Hematopoietic multipotent progenitor cell treated with erythropoietin and hydrocortisone succinate and interleukin-3 and kit ligand, for 17 days (in vitro differentiated cells): ENCODE data around the gene ISG20.
A peak's percentile ranks its signal among the peaks of the same experiment; 100 is the strongest.

Source experiments
- DNase-seq: peaks from one replicate; pipeline ENCODE4 v3.0.0-alpha.2; 2015; ENCODE audit warnings: low spot score

The ISG20 gene

DNA sequence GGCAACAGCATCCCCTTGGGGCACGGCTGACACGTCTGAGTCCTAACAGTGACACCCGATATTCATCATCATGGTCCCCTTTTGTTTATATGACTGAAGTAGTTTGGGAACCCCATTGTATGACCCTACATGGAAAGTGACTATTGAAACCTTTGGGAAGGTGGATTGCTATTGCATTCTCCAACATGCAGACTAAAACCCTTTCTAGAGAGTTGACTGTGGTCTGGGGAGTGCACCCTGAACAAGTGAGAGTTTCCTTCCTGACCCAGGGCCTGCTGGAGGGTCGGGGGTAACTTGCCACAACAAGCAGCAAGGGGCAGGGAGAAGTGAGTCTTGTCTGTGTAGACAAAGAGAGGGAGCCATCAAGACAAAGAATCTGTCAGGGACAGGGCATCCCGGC is 54.4 kb downstream of the ISG20 start:
- DNase-seq: no peak

DNA sequence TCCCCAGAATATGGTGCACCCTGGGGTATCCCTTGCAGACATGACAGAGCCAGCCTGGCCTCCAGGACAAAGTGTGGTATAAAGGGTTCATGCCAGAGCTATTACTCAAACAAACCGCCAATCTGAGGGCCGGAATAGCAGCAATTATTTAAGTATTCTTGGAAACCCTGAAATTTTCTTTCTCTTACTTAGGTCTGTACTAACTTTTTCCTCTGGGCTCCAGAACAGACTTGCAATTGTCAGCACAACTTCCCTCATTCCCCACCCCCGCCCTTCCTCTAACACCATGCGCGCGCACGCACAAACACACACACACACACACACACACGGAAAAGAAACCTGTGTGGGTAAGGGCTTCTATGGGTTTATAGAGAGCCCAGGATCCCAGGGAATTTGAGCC is 56.3 kb downstream of the ISG20 start:
- no peak for DNase-seq

DNA sequence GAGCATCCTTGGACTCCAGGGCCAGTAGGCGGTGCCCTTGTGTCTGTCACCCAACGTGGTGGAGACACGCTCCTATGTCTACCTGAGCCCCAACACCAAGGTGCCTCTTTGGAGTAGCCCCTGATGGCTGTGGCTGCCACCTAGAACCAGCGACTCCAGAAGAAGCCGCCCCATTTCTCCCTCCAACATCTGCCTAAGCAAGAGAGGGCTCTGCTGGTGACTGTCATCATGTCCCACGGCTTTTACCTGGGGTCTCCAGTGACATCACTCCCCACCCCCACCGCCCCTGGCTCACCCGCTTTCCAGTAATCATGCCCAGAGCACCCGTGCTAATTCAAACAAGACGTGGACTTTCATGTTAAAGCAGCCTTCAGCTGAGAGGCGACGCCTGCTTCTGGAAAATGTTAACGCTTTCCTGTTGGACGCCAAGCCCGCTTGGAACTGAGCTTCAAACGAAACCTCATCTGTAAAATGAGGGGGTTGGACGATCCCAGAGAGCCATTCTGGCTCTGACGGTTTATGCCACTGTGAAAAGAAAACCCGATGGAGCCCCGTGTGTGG is 57.0 kb downstream of the ISG20 start:
- DNase-seq: no peak

DNA sequence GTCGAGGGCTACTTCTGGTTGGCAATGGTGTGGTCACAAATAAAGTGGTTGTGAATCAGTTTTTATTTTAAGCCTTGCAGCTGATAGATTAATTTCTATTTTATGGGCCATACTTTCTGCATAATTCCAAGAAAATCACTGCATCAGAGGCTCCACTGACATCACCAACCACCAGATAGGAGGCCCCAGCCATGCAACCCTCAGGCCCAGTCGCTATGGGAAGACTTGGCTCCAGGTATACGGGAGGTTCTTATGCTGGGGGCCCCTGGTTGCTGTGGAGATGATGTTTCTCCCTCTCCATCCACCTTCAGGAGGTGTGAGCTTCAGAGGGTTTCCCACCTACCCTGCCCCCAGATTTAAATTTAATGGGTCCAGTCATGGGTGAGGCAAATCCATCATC is 57.4 kb downstream of the ISG20 start:
- DNase-seq: no peak

DNA sequence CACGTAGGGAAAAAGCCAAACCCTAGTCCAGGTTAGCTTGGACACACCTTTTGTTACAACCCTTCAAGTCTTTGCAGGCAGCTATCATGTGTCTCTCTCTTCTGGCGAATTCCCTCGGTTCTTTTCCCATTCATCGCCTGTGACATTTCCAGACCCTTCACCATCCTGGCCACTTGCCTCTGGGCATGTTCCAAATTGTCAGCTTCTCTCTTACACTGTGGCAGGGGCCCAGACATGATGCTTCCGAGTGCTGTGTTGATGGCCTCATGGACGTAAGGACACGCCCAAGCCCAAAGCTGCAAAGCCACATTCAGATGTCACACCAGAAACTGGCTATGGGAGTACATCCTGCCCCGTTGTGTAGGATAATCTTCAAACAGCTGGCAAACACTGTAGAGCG is 58.5 kb downstream of the ISG20 start:
- no peak for DNase-seq

DNA sequence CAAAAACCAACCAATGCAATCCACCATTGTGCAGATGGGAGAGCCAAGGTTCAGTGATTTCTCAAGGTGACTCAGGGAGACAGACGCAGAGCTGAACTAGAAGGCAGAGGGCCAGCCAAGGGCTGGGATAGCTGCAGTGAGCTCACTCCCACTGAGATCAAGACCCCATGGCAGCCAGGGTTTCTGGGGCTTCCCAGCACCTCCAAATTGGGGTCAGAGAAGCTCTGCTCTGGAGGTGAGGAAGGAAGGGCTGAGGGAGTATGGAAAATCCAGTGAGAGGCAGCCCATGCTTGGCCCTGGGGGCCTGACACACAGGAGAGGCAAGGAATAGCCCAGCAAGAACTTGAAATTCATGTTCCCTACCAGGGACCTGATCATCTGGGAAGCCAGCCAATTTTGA is 61.0 kb downstream of the ISG20 start:
- no peak for DNase-seq

DNA sequence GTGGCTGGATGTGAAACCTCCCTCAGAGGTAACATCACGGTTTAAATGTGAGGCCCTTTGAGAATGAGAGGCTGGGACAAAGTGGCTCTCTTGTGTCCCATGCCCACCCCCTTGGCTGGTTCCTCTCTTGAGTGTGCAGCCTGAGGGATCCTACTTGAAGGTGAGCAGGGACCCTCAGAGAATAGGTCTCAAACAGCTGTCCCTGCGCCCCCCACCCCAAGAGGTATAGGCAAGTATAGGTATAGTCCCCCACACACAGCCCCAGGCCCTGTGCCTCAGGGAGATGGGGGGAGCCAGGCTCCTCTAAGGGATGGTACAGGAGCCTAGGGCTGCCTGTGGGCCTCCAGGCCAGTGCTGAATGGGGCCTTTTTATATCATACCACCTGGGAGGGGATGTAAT is 61.9 kb downstream of the ISG20 start:
- DNase-seq: no peak

DNA sequence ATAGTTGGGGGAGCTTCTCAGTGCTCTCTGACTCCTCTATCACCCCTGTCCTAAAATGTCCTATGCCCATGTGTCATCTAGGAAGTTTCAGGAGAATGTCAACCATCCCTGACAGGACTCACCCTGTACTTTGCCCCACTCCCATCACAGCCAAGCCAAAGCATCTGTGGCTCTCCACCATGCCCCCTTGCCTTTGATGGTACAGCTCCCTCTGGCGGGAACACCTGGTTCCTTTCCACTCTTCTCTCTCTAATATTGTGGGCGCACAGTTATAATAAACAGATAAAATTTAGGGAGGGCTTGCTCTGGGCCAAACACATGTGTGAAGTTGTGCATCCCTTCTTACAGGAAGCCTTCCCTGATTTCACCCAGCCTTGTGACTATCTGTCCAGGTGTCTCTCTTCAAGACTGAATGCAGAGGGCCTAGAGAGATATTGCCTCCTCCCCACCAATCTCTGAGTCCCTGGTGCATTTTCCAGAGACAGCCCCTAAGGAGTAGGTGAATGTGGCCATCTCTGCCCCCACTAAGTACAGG is 62.8 kb downstream of the ISG20 start:
- peak; percentile 50 for DNase-seq

DNA sequence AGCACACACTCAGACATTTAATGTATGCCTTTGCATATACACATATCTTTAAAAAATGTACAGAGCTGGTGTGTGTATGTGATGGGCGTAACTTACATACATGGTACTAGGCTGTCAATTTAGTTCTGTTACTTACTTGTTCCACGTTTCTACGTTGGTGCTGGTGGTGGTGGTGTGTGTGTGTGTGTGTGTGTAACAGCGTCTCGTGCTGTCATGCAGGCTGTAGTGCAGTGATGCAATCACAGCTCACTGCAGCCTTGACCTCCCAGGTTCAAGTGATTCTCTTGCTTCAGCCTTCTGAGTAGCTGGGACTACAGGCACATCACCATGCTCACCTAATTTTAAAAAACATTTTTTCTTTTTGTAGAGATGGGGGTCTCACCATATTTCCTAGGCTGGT is 64.2 kb downstream of the ISG20 start:
- no peak for DNase-seq

DNA sequence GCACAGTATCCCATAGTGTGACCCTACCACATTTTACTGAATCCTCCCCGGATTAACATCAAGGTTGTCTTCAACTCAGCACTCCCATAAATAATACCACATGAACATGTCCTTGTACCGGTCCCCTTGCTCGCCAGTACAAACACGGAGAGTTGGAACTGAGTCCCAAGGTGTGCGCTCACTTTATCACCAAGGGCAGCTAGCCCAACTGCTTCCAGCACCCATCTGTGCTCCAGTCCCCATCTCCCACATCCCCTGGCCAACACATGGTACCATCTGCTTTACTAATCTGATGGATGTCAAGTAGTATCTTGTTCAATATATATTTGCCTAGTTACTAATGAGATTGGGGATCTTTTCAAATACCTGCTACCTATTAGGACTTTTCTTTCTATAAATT is 64.7 kb downstream of the ISG20 start:
- no peak for DNase-seq

DNA sequence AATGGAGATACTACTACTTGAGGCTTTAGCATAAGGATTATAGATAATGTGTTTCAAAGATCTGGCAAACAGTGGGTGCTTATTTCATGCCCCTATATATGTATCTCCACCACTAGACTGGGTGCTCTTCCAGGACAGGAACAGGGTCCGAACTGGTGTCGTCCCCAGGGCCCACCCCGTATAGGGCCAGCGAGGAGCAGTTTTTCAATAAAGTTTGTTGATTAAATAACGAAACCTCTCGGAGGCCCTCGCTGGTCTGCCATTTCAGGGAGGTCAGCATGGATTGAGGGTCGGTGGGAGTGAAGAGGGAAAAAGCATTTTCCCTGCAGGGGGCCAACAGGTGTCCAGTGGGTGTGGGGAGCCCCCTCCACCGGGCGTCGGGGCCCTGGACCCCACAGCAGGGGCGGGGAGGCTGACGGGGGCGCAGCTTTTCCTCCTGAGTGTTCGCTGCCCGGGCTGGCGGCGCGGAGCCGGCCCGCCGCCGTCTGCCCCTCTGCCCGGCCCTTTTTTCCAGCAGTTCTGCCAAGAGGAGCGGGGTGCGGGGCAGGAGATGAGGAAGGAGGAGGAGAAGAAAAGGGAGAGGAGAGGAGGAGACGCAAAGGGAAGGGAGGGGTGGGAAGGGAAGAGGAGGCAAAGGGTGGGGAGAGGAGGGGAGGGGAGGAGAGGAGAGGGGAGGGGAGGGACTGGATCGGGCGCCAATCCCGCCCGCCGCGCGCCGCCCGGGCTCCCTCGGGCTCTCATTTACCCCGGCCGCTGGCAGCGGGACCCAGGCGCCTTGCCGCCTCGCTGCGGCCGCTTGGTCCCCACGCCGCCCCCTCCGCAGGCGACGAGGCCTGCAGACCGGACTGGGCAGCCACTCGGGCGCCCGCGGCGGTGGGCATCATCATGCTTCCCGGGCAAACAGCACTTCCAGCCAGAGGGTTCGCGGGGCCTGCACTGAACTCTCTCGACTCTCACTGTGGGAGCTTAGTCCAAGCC is 66.3 kb downstream of the ISG20 start:
- DNase-seq: no peak

DNA sequence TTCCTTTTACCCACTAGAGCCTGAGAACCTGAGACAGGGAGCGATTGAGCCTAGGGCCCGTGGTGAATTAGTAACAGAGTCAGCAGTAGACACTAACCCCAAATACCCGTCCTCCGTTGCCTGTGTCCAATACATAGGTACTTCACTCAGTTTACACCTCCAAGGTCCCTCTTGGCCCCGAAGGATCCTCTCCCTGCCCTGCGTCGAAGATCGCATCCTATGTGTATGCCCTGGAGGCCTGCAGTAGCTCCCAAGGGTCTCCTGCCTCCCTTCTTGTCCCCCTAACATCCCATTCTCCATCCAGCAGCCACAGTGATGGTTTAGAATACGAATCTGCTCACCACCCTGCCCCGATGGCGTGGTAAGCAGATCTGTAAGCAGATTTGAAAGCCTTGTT is 67.0 kb downstream of the ISG20 start:
- no peak for DNase-seq
